Activated CD4-positive, alpha-beta T cell treated with anti-CD3 and anti-CD28 coated beads, Interleukin-2, amount 10 ng/mL, durations not matched to agents 24 days and 14 days (primary cell): ENCODE data around the gene IGF1R. TPM values are rescaled to one million over a fixed set of nuclear protein-coding genes. Genes with fewer than 3 reads are reported as not detected.

Experiments used
- DNase-seq: peaks from one replicate; pipeline ENCODE4 v3.0.0; 2022
- H3K27ac Mint-ChIP-seq: one replicate; pipeline ENCODE4 v1.8.0; 2022; ENCODE audit warnings: mild to moderate bottlenecking, mixed read lengths
- H3K27me3 Mint-ChIP-seq: one replicate; pipeline ENCODE4 v1.8.0; 2022; ENCODE audit warnings: mixed read lengths
- H3K36me3 Mint-ChIP-seq: one replicate; pipeline ENCODE4 v1.8.0; 2022; ENCODE audit warnings: low read depth, mild to moderate bottlenecking, mixed read lengths
- H3K4me1 Mint-ChIP-seq: one replicate; pipeline ENCODE4 v1.8.0; 2021; ENCODE audit warnings: mixed read lengths
- H3K4me3 Mint-ChIP-seq: one replicate; pipeline ENCODE4 v1.8.0; 2022; ENCODE audit warnings: mild to moderate bottlenecking, moderate library complexity, mixed read lengths
- H3K9me3 Mint-ChIP-seq: one replicate; pipeline ENCODE4 v1.8.0; 2021; ENCODE audit warnings: mixed read lengths
- intact Hi-C: fragments of 100-400 bp; cut with micrococcal nuclease; formaldehyde crosslinking; loops from one replicate; pipeline ENCODE4 v1.15.1; 2023
- total RNA-seq: library from RNA; stranded (reverse); gene quantifications from 2 replicates; pipeline ENCODE4 v1.2.3, GENCODE V29; 2022

Gene IGF1R
- total RNA-seq, 1 donor from 2014 or later = 35.3 TPM

DNA sequence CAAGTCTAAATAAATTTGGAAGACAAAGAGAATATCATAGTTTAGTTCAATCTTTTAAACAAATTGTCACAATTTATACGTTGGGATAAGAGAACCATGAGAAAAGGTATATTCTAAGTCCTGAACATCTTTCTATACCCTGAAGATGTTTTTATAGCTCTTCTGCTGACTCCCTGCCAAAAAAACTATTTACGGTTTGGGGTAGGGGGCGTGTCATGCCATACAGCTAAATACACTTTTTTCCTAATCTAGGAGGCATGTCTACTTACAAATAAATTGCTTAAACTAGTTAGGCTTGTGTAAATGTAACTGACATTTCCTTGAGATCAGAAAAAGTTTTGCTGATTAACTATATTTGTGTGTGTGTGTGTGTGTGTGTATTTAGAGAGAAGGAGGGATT, 195.9 kb downstream of the IGF1R start:
- Mint-ChIP-seq H3K4me3 (no peak overlapping the region), H3K27ac (no peak overlapping the region), H3K4me1 (peaks cover 14% of the 10 kb centered on the region), H3K36me3 (peaks cover 4% of the 10 kb centered on the region), H3K9me3 (no peaks in the 10 kb centered on the region), H3K27me3 (no peaks in the 10 kb centered on the region)
- intact Hi-C loops = no loop called here
- no peak for DNase-seq

DNA sequence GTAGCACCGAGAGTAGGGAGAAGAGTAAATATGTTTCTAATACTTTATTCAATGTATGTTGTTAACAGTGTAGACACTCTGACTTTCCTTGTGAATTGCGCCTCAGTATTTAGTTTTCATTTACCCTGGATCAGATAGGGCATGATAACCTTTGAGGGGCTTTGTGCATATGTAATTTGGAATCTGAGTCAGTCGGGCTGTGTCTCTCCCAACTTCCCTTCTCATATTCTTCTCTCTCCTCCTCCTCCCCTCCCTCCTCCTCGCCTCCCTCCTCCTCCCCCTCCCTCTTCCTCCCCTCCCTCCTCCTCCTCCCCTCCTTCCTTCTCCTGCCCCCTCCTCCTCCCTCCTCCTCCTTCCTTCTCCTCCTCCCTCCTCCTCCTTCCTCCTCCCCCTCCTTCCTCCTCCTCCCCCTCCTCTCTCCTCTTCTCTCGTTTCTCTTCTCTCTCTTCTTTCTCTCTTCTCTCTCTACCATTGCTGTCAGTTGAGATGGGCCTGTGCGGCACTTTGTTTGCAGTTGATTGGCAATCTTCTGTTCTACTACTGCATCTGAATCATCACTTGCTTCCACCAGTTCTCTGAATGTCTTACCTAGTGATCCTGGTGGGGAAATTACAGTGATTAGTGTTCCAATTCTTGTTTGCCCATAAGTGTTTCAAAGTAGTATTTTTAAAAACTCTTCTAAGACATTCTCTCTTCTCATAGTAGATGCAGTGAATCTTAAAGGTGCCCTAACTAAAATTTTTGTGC, 197.0 kb downstream of the IGF1R start:
- Mint-ChIP-seq H3K27ac (peak overlapping the region; percentile 74), H3K4me1 (peaks cover 16% of the 10 kb centered on the region), H3K4me3 (no peak overlapping the region), H3K27me3 (no peaks in the 10 kb centered on the region), H3K36me3 (peaks cover 3% of the 10 kb centered on the region), H3K9me3 (no peaks in the 10 kb centered on the region)
- intact Hi-C loops = no loop called here
- DNase-seq = no peak

DNA sequence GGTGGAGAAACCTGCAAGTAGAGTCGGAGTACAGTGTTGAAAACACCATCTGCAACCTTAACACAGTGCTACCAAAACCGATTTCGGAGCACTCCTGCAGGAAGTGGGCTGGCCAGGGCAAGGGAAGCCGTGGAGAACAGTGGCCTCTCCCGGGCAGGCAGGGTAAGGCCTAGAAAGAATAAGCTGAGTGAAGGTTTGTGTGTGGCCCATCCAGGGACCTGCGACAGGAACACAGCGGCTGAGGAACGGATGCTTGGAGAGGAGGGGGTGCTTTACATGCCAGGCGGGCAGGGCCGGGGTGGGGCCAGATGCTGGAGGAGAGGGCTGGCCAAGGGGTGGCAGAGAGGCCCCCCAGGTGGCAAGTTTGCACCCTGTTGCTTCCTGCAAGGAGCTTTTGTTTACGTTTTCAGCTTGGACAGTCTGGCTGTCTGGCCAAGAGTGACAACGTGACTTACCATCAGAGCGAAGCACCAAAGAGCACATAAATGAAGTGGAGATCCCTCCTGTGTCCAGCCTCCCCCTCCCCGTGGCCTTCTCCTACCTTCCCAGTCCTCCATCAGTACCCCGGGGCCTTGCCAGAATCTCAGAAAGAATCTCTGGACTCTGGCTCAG, 202.7 kb downstream of the IGF1R start:
- peak overlapping the region; percentile 96 for H3K27ac Mint-ChIP-seq
- peak overlapping the region; percentile 93 for H3K4me3 Mint-ChIP-seq
- H3K27me3 Mint-ChIP-seq = no peaks in the 10 kb centered on the region
- peak; percentile 93 for DNase-seq
- intact Hi-C loops = no loop called here
- peaks cover 43% of the 10 kb centered on the region for H3K4me1 Mint-ChIP-seq
- no peaks in the 10 kb centered on the region for H3K36me3 Mint-ChIP-seq
- no peaks in the 10 kb centered on the region for H3K9me3 Mint-ChIP-seq

- no peaks in the 10 kb centered on the region for H3K9me3 Mint-ChIP-seq
- intact Hi-C loops = loop anchor here (1.0 kb wide), 1 partner anchor 13 kb away; no protein-coding TSS in a partner anchor
Measured at GRCh38 chr15:98853161-98853560, 204.8 kb downstream of the IGF1R start.

GRCh38 chr15:98853617-98854420, 205.5 kb downstream of the IGF1R start:
- peak overlapping the region; percentile 96 for H3K27ac Mint-ChIP-seq
- H3K36me3 Mint-ChIP-seq = no peaks in the 10 kb centered on the region
- intact Hi-C loops = loop anchor here (1.0 kb wide), 1 partner anchor 12 kb away; no protein-coding TSS in a partner anchor
- no peaks in the 10 kb centered on the region for H3K27me3 Mint-ChIP-seq
- H3K4me1 Mint-ChIP-seq = peaks cover 50% of the 10 kb centered on the region
- no peaks in the 10 kb centered on the region for H3K9me3 Mint-ChIP-seq
- DNase-seq = no peak
- H3K4me3 Mint-ChIP-seq = peak overlapping the region; percentile 93

More at GRCh38 chr15:98853161-98853560, 204.8 kb downstream of the IGF1R start:
- Mint-ChIP-seq H3K4me3 (peak overlapping the region; percentile 93), H3K27ac (peak overlapping the region; percentile 96), H3K36me3 (no peaks in the 10 kb centered on the region), H3K4me1 (peaks cover 44% of the 10 kb centered on the region), H3K27me3 (no peaks in the 10 kb centered on the region)
- peak; percentile 94 for DNase-seq

DNA sequence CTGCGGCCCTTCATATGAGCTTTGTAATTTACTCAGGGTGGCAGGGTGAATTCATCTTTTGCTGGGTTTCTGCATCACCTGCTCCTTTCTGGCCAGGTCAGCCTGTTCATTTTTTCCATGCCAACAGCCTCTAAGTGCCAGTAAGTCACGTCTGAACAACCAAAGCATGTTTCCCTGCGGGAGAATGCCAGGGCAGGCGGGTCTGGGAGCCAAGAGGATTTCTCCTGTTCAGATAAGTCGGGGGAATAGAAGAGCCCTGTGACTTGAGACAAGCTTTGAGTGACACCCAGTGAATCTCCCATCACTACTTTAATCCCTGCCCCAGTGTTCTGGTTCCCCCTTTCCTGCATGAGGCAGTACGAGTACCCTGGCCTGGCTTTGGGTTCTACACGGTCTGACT, 206.2 kb downstream of the IGF1R start:
- Mint-ChIP-seq H3K4me3 (no peak overlapping the region), H3K27me3 (no peaks in the 10 kb centered on the region), H3K36me3 (no peaks in the 10 kb centered on the region), H3K27ac (peak overlapping the region; percentile 29), H3K9me3 (no peaks in the 10 kb centered on the region), H3K4me1 (peaks cover 56% of the 10 kb centered on the region)
- DNase-seq = no peak
- intact Hi-C loops = no loop called here

DNA sequence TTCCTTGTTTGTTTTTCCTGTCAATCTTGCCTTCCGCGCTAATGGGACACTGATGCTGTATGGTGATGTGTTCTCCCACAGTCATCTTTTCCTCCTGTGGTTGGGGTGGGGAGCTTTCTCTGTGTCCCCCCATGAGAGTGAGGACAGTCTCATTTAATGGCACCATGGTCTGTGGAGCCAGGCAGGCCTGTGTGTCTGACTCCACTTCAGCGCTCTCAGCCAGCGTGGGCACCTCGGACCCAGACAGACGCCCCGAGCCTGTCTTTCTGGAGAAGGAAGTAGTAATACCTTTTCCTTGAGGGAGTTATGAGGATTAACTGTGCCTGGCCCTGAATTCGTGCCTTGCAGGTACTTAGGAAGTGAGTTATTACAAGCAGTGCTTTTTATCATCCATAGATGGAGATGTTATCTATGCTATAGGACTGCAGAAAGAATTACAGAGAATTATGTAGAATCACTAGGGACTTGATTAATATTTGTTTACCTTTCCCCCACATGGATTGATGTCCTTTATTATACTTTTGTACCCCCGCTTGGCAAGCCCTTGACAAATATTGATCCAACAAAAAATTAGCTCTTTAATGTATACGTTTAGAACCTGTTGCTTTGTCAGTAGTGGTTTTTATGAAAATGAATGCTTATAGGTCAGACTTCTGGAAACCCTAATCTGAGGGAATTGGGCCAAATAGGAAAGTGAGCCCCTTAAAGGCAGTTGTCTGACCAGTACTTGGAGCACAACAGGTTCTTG, 206.9 kb downstream of the IGF1R start:
- H3K27ac Mint-ChIP-seq = no peak overlapping the region

DNA sequence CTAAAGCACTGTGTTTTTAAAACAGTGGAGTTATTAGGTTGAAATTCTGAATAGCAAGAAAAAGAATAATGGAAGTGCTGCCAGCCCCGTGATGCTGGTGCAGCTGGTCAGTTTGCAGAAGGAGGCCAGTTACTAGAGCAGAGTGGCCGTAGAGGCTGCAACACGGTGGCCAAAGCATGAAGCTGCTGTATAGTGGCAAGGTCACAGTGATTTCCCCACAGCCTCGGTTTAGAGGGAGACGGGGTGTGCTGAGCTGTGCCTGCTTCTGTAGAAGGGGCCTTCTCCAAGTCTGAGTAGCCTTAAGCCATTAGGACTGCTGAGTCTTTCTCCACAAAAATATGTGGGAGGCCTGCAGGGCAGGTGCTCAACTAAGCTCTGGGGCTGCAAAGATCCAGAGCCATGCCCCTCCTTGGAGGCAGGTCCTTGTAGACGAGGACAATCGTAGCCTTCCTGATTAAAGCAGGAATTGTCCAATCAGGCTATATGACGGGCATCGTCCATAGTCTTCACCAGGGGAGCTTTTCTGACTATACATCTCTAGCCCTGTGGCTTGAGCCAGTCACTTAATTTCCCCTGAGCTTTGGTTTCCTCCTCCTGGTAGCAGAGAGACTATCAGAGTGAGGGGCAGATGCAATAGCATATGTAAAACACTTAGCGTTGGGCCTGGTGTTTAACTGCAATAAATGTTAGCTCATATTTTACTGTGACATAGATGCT, 207.6 kb downstream of the IGF1R start:
- no peaks in the 10 kb centered on the region for H3K9me3 Mint-ChIP-seq
- H3K4me3 Mint-ChIP-seq = no peak overlapping the region
- no peak overlapping the region for H3K27ac Mint-ChIP-seq
- no peaks in the 10 kb centered on the region for H3K36me3 Mint-ChIP-seq
- DNase-seq = no peak
- H3K4me1 Mint-ChIP-seq = peaks cover 57% of the 10 kb centered on the region
- intact Hi-C loops = no loop called here
- no peaks in the 10 kb centered on the region for H3K27me3 Mint-ChIP-seq

More for the DNA sequence above, 206.9 kb downstream of the IGF1R start:
- Mint-ChIP-seq H3K27me3 (no peaks in the 10 kb centered on the region), H3K4me3 (no peak overlapping the region), H3K9me3 (no peaks in the 10 kb centered on the region), H3K36me3 (no peaks in the 10 kb centered on the region), H3K4me1 (peaks cover 58% of the 10 kb centered on the region)
- no peak for DNase-seq
- intact Hi-C loops = no loop called here

DNA sequence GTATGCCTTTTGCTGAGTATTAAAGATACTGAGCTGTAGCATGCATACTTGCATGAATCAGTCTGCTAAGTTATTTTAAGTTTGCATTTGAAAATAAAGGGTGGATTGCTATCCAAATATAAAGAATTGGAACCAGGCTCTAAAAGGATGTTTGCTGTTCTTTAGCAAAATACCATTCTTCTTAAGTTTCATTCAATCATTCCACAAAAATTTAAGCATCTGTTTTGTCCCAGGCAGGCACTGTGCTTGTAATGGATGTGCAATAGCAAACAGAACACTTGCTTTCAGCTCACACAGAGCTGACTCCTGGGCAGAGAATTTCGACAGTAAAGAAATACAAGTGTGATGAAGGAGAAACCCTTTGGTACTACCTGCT, 208.2 kb downstream of the IGF1R start:
- no peaks in the 10 kb centered on the region for H3K27me3 Mint-ChIP-seq
- peaks cover 57% of the 10 kb centered on the region for H3K4me1 Mint-ChIP-seq
- no peak overlapping the region for H3K4me3 Mint-ChIP-seq
- intact Hi-C loops = no loop called here
- H3K9me3 Mint-ChIP-seq = no peaks in the 10 kb centered on the region
- no peaks in the 10 kb centered on the region for H3K36me3 Mint-ChIP-seq
- DNase-seq = no peak
- H3K27ac Mint-ChIP-seq = no peak overlapping the region

GRCh38 chr15:98858610-98859023, 210.3 kb downstream of the IGF1R start:
- H3K27me3 Mint-ChIP-seq = no peaks in the 10 kb centered on the region
- H3K36me3 Mint-ChIP-seq = no peaks in the 10 kb centered on the region
- intact Hi-C loops = no loop called here
- H3K9me3 Mint-ChIP-seq = no peaks in the 10 kb centered on the region
- peak overlapping the region; percentile 79 for H3K27ac Mint-ChIP-seq
- DNase-seq = no peak
- peaks cover 46% of the 10 kb centered on the region for H3K4me1 Mint-ChIP-seq
- peak overlapping the region; percentile 76 for H3K4me3 Mint-ChIP-seq

GRCh38 chr15:98859149-98859548, 210.8 kb downstream of the IGF1R start:
- DNase-seq = no peak
- Mint-ChIP-seq H3K27ac (peak overlapping the region; percentile 79), H3K4me1 (peaks cover 44% of the 10 kb centered on the region), H3K36me3 (no peaks in the 10 kb centered on the region), H3K9me3 (no peaks in the 10 kb centered on the region), H3K4me3 (peak overlapping the region; percentile 76), H3K27me3 (no peaks in the 10 kb centered on the region)
- intact Hi-C loops = no loop called here

DNA sequence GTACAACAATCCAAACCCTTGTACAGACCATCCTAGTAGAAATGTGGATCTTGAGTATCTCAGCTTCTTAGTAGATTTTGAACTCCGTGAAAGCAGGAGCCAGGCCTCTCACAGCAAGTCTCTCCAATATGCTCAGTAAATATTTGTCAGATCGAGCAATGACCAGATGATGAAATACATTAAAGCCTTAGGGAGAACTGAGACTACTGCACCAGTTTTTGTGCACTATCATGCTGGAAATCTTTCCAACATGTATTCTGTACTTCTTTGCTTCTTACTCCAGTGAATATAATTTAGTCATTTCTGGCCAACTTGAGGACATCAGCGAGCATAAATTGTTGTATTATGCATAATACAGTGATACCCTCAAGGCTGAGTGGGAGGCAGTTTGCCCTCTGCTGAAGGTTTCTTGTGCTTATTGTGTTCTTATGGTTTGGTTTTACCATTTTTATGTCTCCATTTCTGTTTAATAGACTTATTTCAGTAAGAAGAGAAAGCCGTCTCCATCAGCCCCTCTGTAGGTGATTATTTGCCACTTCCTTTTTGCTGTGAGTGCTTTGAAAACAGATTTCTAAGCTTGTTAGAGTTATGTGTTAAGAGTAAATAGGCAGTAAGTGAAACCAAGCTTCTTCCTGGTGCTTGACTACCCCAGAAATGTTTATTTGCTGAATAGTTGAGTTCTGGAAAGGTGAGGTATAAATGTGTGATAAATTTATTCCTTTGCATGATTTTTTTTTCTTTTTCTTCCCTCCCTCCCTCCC, 212.1 kb downstream of the IGF1R start:
- Mint-ChIP-seq H3K4me1 (peaks cover 37% of the 10 kb centered on the region), H3K4me3 (no peak overlapping the region), H3K9me3 (no peaks in the 10 kb centered on the region), H3K27ac (peak overlapping the region; percentile 65), H3K36me3 (no peaks in the 10 kb centered on the region), H3K27me3 (no peaks in the 10 kb centered on the region)
- DNase-seq = no peak
- intact Hi-C loops = no loop called here
